HepG2 (cell line): ENCODE measurements around the gene STOM. TPM values are rescaled to one million over a fixed set of nuclear protein-coding genes. Genes with fewer than 3 reads are reported as not detected.

ENCODE experiments used
- ATAC-seq: fragments of 200-7000 bp; cut with Tn5 transposase; 3 replicates; pipeline ENCODE4 v1.9.1; 2020; ENCODE audit warnings: mild to moderate bottlenecking, moderate library complexity
- BruUV-seq: library from RNA; stranded (reverse); fragments of 400-500 nt; replicated peaks from 2 replicates; lab custom pipeline; 2021; lab: Mats Ljungman, UMichigan
- CTCF ChIA-PET: fragments of 300-600 bp; formaldehyde crosslinking; extraction: SDS; loops from one replicate; lab custom pipeline; 2021; ENCODE audit warnings: low total read pairs, inconsistent platforms, low intra/inter-chr PET ratio; lab: Yijun Ruan, JAX
- POLR2A ChIA-PET: fragments of 350-600 bp; sonication (Branson Sonifier 250); formaldehyde crosslinking; loops from one replicate; lab custom pipeline; 2020; ENCODE audit warnings: antibody characterized with exemption, inconsistent platforms; lab: Yijun Ruan, JAX
- DNase-seq: peaks from one replicate; pipeline ENCODE4 v3.0.0-alpha.2; 2015; ENCODE audit warnings: low spot score
- FAIRE-seq: peaks from 3 replicates; lab custom pipeline; 2011; peaks lifted over from hg19 to GRCh38; lab: Jason Lieb, UNC
- H2AFZ ChIP-seq: one replicate; pipeline ENCODE4 v1.6.1; 2011; ENCODE audit warnings: low read length, inconsistent platforms
- H3K27ac ChIP-seq: fragments of 300-600 bp; 3 replicates; pipeline ENCODE4 v1.8.0; 2011; ENCODE audit warnings: mixed run types, mild to moderate bottlenecking, mixed read lengths, low read length, inconsistent platforms; ENCODE audit not compliant: insufficient read depth; ENCODE audit errors: extremely low read length
- H3K27me3 ChIP-seq, 2 experiments: fragments of 200-600 bp in 1 of 2; 2 replicates in 1 of 2; 3 replicates in 1 of 2; pipeline versions ENCODE4 v1.6.0 to v1.8.0; 2011; ENCODE audit warnings: low read length in 2 of 2, mild to moderate bottlenecking in 2 of 2, moderate library complexity in 2 of 2, inconsistent platforms in 1 of 2; ENCODE audit not compliant: insufficient read depth in 2 of 2, control insufficient read depth in 1 of 2
- H3K36me3 ChIP-seq, 2 experiments: fragments of 200-600 bp in 1 of 2; replicated peaks in 1 of 2; 2 replicates in 1 of 2; 3 replicates in 1 of 2; pipeline versions ENCODE4 v1.5.1 to v1.8.0; 2011; ENCODE audit warnings: low read length in 2 of 2, inconsistent platforms in 1 of 2; ENCODE audit not compliant: insufficient read depth in 2 of 2, control insufficient read depth in 1 of 2
- H3K4me1 ChIP-seq: 2 replicates; pipeline ENCODE4 v1.5.1; 2012; ENCODE audit warnings: low read length, inconsistent platforms; ENCODE audit not compliant: insufficient read depth
- H3K4me2 ChIP-seq: 2 replicates; pipeline ENCODE4 v1.6.0; 2011; ENCODE audit warnings: low read depth, low read length, inconsistent platforms
- H3K4me3 ChIP-seq, 3 experiments: fragments of 200-600 bp in 1 of 3; sonication (generic), shearing (Covaris generic) in 1 of 3; replicated peaks in 1 of 3; 2 replicates each; pipeline ENCODE4 v1.5.1; 2011 to 2016; ENCODE audit warnings: low read length in 3 of 3, inconsistent platforms in 2 of 3, low read depth in 2 of 3, mild to moderate bottlenecking in 2 of 3, control low read depth in 1 of 3, mixed read lengths in 1 of 3; ENCODE audit not compliant: insufficient read depth in 1 of 3
- H3K79me2 ChIP-seq: one replicate; pipeline ENCODE4 v1.6.1; 2011; ENCODE audit warnings: low read length, inconsistent platforms; ENCODE audit not compliant: insufficient read depth
- H3K9ac ChIP-seq: 2 replicates; pipeline ENCODE4 v1.6.0; 2011; ENCODE audit warnings: mild to moderate bottlenecking, low read depth, low read length, inconsistent platforms; ENCODE audit not compliant: insufficient read depth
- H3K9me3 ChIP-seq: 2 replicates; pipeline ENCODE4 v1.5.1; 2012; ENCODE audit warnings: mild to moderate bottlenecking, low read length
- H4K20me1 ChIP-seq: 2 replicates; pipeline ENCODE4 v1.6.0; 2011; ENCODE audit warnings: inconsistent platforms, mild to moderate bottlenecking, low read length, moderate library complexity; ENCODE audit not compliant: insufficient read depth
- GABPB1 ChIP-seq: IDR thresholded peaks from 2 replicates; pipeline ENCODE4 v1.6.1; 2016; ENCODE audit warnings: mild to moderate bottlenecking, missing genetic modification reagents, moderate library complexity, missing compliant biosample characterization
- GZF1 ChIP-seq: sonication (generic); formaldehyde crosslinking; IDR thresholded peaks from 2 replicates; pipeline ENCODE4 v1.5.1; 2020; ENCODE audit warnings: mild to moderate bottlenecking, missing genetic modification reagents
- KLF16 ChIP-seq, 2 experiments: sonication (generic) in 1 of 2; formaldehyde crosslinking in 1 of 2; IDR thresholded peaks; 2 replicates each; pipeline versions ENCODE4 v1.6.1 to v1.8.0; 2016 to 2023; ENCODE audit warnings: missing genetic modification reagents in 2 of 2, missing compliant biosample characterization in 1 of 2
- KMT2A ChIP-seq: sonication (generic); formaldehyde crosslinking; IDR thresholded peaks from 2 replicates; pipeline ENCODE4 v1.4.0; 2020; ENCODE audit warnings: missing genetic modification reagents
- SOX5 ChIP-seq: IDR thresholded peaks from 2 replicates; pipeline ENCODE4 v1.6.1; 2016; ENCODE audit warnings: borderline replicate concordance
- YEATS4 ChIP-seq: sonication (generic); formaldehyde crosslinking; IDR thresholded peaks from 2 replicates; pipeline ENCODE4 v1.4.0; 2020; ENCODE audit warnings: missing genetic modification reagents, borderline replicate concordance
- ZFY ChIP-seq: sonication (generic); formaldehyde crosslinking; IDR thresholded peaks from 2 replicates; pipeline ENCODE4 v1.4.0; 2020; ENCODE audit warnings: missing genetic modification reagents
- ZNF17 ChIP-seq: sonication (generic); formaldehyde crosslinking; IDR thresholded peaks from 2 replicates; pipeline ENCODE4 v1.5.0; 2020; ENCODE audit warnings: mild to moderate bottlenecking, missing genetic modification reagents
- ZNF224 ChIP-seq: sonication (generic); formaldehyde crosslinking; IDR thresholded peaks from 2 replicates; pipeline ENCODE4 v1.5.0; 2020; ENCODE audit warnings: mild to moderate bottlenecking, missing genetic modification reagents
- ZNF572 ChIP-seq: sonication (generic); formaldehyde crosslinking; IDR thresholded peaks from 2 replicates; pipeline ENCODE4 v1.5.1; 2020; ENCODE audit warnings: mild to moderate bottlenecking, missing genetic modification reagents
- WGBS: methylation state at CpG from one replicate; pipeline ENCODE4 v1.1.6; 2017; ENCODE audit warnings: low lambda C conversion rate; 5-methylcytosine and 5-hydroxymethylcytosine counted together
- in situ Hi-C: cut with HindIII; loops from 2 replicates; pipeline ENCODE4 v1.10.0; 2017; ENCODE audit warnings: low pct_unique_long_range_greater_than_20kb; ENCODE audit not compliant: extremely low pct_ligation_motif_present
- intact Hi-C: fragments of 100-400 bp; cut with micrococcal nuclease; formaldehyde crosslinking; loops from one replicate; pipeline ENCODE4 v1.10.0; 2022; ENCODE audit not compliant: unreplicated experiment
- polyA plus RNA-seq, 8 experiments: library from polyadenylated mRNA; depleted of rRNA in 3 of 8; stranded (reverse) in 7 of 8; unstranded in 1 of 8; fragments of >200 nt; fragmentation: Illumina TruSeq in 4 of 8; extraction: Trizol in 4 of 8; gene quantifications; 2 replicates each; pipeline versions ENCODE4 v1.2.1 to v1.2.3, GENCODE V29; 2011 to 2016; ENCODE audit warnings: low read depth in 4 of 8, missing spikeins in 1 of 8, mixed read lengths in 1 of 8; ENCODE audit not compliant: insufficient read depth in 1 of 8
- total RNA-seq, 5 experiments: library from RNA; depleted of rRNA; stranded (reverse); fragments of >200 nt; fragmentation: Illumina TruSeq; extraction: Trizol; gene quantifications; 2 replicates each; pipeline ENCODE4 v1.2.3, GENCODE V29; 2016; ENCODE audit warnings: low read depth in 1 of 5
- TF ChIP-seq, protein P1 (sequence below): sonication (generic); formaldehyde crosslinking; IDR thresholded peaks from 2 replicates; pipeline ENCODE4 v1.8.0; 2023; ENCODE audit warnings: mild to moderate bottlenecking, missing genetic modification reagents
- TF ChIP-seq, protein P2 (sequence below): fragments of 450-650 bp; IDR thresholded peaks from 2 replicates; pipeline ENCODE4 v1.6.1; 2016
- TF ChIP-seq, protein P3 (sequence below): sonication (generic); formaldehyde crosslinking; IDR thresholded peaks from 2 replicates; pipeline ENCODE4 v1.8.0; 2022; ENCODE audit warnings: mild to moderate bottlenecking, missing genetic modification reagents, moderate library complexity
- TF ChIP-seq, protein P4 (sequence below): sonication (generic); formaldehyde crosslinking; IDR thresholded peaks from 2 replicates; pipeline ENCODE4 v1.8.0; 2022; ENCODE audit warnings: missing genetic modification reagents, mild to moderate bottlenecking, inconsistent platforms, borderline replicate concordance
- TF ChIP-seq, protein P5 (sequence below): sonication (generic); formaldehyde crosslinking; IDR thresholded peaks from 2 replicates; pipeline ENCODE4 v1.4.0; 2020; ENCODE audit warnings: missing genetic modification reagents, borderline replicate concordance

STOM gene
- total and polyA plus RNA-seq, 2 of the 13 experiments (the other 11 are each of a cell fraction or from before 2014, with no cell fraction given) = 43.6 to 165 TPM

DNA sequence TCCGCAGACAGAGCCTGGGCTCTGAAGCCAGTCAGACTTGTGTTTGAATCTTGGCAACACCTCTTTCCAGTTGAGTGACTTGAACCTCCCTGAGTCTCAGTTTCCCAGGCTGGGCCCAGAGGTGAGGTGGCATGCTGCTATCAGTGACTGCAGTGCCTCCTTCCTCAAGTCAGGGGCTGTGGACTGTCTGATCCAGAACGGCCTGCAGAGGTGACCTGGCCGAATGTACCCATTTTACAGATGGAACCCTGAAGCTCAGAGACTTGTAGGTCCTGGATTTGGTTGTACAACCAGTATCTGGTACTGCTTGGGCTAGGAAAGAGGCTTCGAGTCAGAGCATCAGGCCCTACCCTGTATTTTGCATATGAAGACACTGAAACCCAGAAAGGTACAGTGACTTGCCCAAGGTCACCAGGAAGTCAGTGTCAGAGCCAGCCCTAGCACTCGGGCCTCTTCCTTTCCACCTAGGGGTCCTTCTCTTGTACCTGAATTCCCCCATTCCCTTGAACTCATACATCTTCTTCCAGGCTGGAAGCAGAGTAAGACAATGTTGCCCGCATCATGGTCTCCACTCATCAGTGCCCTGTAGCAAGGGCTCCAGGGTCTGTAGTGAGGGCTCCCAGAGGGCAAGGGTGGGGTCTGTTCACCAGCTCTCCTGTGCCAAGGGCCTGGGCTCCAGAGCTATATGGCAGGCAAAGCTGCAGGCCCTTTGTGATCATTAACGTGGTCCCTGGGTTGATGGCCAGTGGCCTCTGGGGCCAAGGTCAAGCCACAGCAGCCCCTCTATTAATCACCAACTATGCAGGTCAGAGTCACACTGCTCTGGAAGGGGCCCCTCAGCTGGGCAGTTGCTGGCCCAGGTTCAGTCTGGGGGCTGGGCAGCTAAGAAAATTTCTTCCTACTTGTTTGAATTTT, 73.6 kb downstream of the STOM start (continued):
- TF ChIP-seq GZF1 = no peak
- TF ChIP-seq, protein P1, sequence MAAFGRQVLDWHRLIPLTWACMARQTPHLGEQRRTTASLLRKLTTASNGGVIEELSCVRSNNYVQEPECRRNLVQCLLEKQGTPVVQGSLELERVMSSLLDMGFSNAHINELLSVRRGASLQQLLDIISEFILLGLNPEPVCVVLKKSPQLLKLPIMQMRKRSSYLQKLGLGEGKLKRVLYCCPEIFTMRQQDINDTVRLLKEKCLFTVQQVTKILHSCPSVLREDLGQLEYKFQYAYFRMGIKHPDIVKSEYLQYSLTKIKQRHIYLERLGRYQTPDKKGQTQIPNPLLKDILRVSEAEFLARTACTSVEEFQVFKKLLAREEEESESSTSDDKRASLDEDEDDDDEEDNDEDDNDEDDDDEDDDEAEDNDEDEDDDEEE = no peak
- TF ChIP-seq, protein P2, sequence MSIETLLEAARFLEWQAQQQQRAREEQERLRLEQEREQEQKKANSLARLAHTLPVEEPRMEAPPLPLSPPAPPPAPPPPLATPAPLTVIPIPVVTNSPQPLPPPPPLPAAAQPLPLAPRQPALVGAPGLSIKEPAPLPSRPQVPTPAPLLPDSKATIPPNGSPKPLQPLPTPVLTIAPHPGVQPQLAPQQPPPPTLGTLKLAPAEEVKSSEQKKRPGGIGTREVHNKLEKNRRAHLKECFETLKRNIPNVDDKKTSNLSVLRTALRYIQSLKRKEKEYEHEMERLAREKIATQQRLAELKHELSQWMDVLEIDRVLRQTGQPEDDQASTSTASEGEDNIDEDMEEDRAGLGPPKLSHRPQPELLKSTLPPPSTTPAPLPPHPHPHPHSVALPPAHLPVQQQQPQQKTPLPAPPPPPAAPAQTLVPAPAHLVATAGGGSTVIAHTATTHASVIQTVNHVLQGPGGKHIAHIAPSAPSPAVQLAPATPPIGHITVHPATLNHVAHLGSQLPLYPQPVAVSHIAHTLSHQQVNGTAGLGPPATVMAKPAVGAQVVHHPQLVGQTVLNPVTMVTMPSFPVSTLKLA = no peak
- peak; percentile 63; the same call in 1 of the 2 replicates for TF ChIP-seq ZNF572 (CRISPR knock-in tag)
- TF ChIP-seq SOX5 (CRISPR knock-in tag) = peak; percentile 83; the same call in 1 of the 2 replicates

DNA sequence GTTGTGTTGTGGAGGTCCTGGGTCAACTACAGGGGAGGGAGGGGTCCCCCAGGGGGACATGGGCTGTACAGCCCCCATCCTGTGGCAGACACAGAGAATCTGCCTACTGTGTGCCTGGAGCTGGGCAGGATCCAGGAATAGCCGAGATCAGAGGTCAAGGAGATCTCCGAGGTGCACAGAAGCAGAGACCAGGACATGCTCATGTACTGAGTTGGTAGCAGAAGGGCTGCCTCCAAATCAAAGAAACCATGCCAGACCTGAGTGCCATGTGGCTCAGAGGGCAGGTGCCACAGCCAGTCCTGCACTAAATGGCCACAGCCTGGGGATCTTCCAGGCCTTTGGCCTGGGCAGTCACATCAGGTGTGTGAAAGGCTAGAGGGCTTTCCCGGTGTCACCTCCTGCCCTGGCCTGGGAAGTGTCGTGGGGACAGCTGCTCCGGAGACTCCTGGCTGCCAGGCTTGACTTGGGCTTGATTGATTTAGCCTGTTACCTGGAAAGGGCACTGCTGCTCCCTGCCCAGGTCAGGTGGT, 74.3 kb downstream of the STOM start:
- ATAC-seq = peak; percentile 15
- H3K27ac ChIP-seq = peak overlapping the region; percentile 94
- no peak for TF ChIP-seq KLF16 (CRISPR knock-in tag; IDR thresholded peaks at IDR 0.05)
- TF ChIP-seq ZNF224 (CRISPR knock-in tag) = peak; percentile 77; the same call in 1 of the 2 replicates
- no peak for TF ChIP-seq KMT2A (CRISPR knock-in tag)
- TF ChIP-seq GABPB1 (CRISPR knock-in tag) = no peak
- TF ChIP-seq ZFY (CRISPR knock-in tag) = no peak; the same call in 1 of the 2 replicates
- TF ChIP-seq, protein P3, sequence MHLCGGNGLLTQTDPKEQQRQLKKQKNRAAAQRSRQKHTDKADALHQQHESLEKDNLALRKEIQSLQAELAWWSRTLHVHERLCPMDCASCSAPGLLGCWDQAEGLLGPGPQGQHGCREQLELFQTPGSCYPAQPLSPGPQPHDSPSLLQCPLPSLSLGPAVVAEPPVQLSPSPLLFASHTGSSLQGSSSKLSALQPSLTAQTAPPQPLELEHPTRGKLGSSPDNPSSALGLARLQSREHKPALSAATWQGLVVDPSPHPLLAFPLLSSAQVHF (CRISPR knock-in tag) = no peak
- no peak for TF ChIP-seq ZNF17
- TF ChIP-seq, protein P4, sequence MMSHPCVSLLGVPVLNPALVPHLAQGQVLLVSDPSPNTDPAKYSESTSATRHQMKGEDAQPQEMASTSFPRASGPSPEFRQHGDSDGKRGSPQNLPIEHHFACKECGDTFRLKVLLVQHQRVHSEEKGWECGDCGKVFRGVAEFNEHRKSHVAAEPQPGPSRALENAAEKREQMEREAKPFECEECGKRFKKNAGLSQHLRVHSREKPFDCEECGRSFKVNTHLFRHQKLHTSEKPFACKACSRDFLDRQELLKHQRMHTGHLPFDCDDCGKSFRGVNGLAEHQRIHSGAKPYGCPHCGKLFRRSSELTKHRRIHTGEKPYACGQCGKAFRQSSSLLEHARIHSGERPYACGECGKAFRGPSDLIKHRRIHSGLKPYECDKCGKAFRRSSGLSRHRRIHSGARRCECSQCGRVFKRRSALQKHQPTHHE (CRISPR knock-in tag) = no peak
- TF ChIP-seq, protein P5, sequence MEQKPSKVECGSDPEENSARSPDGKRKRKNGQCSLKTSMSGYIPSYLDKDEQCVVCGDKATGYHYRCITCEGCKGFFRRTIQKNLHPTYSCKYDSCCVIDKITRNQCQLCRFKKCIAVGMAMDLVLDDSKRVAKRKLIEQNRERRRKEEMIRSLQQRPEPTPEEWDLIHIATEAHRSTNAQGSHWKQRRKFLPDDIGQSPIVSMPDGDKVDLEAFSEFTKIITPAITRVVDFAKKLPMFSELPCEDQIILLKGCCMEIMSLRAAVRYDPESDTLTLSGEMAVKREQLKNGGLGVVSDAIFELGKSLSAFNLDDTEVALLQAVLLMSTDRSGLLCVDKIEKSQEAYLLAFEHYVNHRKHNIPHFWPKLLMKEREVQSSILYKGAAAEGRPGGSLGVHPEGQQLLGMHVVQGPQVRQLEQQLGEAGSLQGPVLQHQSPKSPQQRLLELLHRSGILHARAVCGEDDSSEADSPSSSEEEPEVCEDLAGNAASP (CRISPR knock-in tag) = no peak
- TF ChIP-seq YEATS4 (CRISPR knock-in tag) = 0 out of 2 replicates have a peak, but pooled peaks have one; percentile 13

More for the DNA sequence above, 74.3 kb downstream of the STOM start:
- Histone ChIP-seq H4K20me1 (no peaks in the 10 kb centered on the region), H3K4me3 (peak overlapping the region in 2 of 3 experiments; percentile 9 to 76; a peak in 3 of 6 replicates), H3K36me3 (no peaks in the 10 kb centered on the region), H3K9me3 (no peaks in the 10 kb centered on the region), H3K9ac (peak overlapping the region; percentile 84), H3K27me3 (no peaks in the 10 kb centered on the region), H2AFZ (no peak overlapping the region), H3K4me2 (peak overlapping the region; percentile 78), H3K4me1 (peaks cover 84% of the 10 kb centered on the region), H3K79me2 (peaks cover 16% of the 10 kb centered on the region)
- FAIRE-seq = no peak
- WGBS = 0% methylated on average over 3 of the region's 5 CpGs
- ChIA-PET POLR2A (interaction anchor here (0.7 to 14.1 kb wide), 6 partner anchors 8 to 27 kb away, joined by 3 to 398 read pairs (median 6); partner anchors contain the start of gene GSN), CTCF (interaction anchor here (1.8 kb wide), 1 partner anchor 24 kb away, joined by 4 read pairs; no protein-coding TSS in a partner anchor)
- in situ Hi-C loops = no loop called here
- BruUV-seq = no TSS peak
- intact Hi-C loops = loop anchor here (1.0 kb wide), 1 partner anchor 13 kb away; no protein-coding TSS in a partner anchor
- DNase-seq = no peak
